ENCODE results near the gene PFDN4.

The PFDN4 gene

GRCh38 chr20:54207743-54208547 lies at the start of gene PFDN4:
Gene PFDN4 (plus strand): TSS chr20:54208087. CDS start chr20:54208101, 14 bp downstream.
- peak; percentile 47 for DNase-seq (ENCODE audit: low read depth)

GRCh38 chr20:54158226-54158625 lies 49.7 kb upstream of the PFDN4 start:
- DNase-seq (ENCODE audit: low read depth), result no peak

- DNase-seq (ENCODE audit: low read depth), result no peak
Measured at GRCh38 chr20:54158856-54159418, 49.0 kb upstream of the PFDN4 start.

GRCh38 chr20:54160065-54161007 lies 47.6 kb upstream of the PFDN4 start:
- no peak for DNase-seq (ENCODE audit: low read depth)

GRCh38 chr20:54161008-54161820 lies 46.7 kb upstream of the PFDN4 start:
- DNase-seq (ENCODE audit: low read depth), result no peak

- no peak for DNase-seq (ENCODE audit: low read depth)
Measured at GRCh38 chr20:54161821-54162149, 46.1 kb upstream of the PFDN4 start.

- DNase-seq (ENCODE audit: low read depth), result no peak
Measured at GRCh38 chr20:54162378-54163009, 45.4 kb upstream of the PFDN4 start.

- DNase-seq (ENCODE audit: low read depth), result no peak
Measured at GRCh38 chr20:54163402-54163801, 44.5 kb upstream of the PFDN4 start.

GRCh38 chr20:54165014-54165413 lies 42.9 kb upstream of the PFDN4 start:
- no peak for DNase-seq (ENCODE audit: low read depth)

- no peak for DNase-seq (ENCODE audit: low read depth)
Measured at GRCh38 chr20:54165803-54166202, 42.1 kb upstream of the PFDN4 start.

- DNase-seq (ENCODE audit: low read depth), result no peak
Measured at GRCh38 chr20:54166987-54167662, 40.8 kb upstream of the PFDN4 start.

GRCh38 chr20:54167909-54168872 lies 39.7 kb upstream of the PFDN4 start:
- no peak for DNase-seq (ENCODE audit: low read depth)

GRCh38 chr20:54168961-54169862 lies 38.7 kb upstream of the PFDN4 start:
- no peak for DNase-seq (ENCODE audit: low read depth)

GRCh38 chr20:54170026-54170471 lies 37.8 kb upstream of the PFDN4 start:
- no peak for DNase-seq (ENCODE audit: low read depth)

GRCh38 chr20:54170963-54171362 lies 36.9 kb upstream of the PFDN4 start:
- no peak for DNase-seq (ENCODE audit: low read depth)

- DNase-seq (ENCODE audit: low read depth), result no peak
Measured at GRCh38 chr20:54172532-54172855, 35.4 kb upstream of the PFDN4 start.

- no peak for DNase-seq (ENCODE audit: low read depth)
Measured at GRCh38 chr20:54172856-54173652, 34.8 kb upstream of the PFDN4 start.

Data from stimulated activated CD8-positive, alpha-beta memory T cell treated with anti-CD3 and anti-CD28 coated beads, Interleukin-7, amount 100 ng/mL, for 24 hours (primary cell).